Peyer's patch (tissue), 4 donors: Measurements from ENCODE around the gene ACER3.

Experiments used
- POLR2A ChIP-seq, 2 donors: fragments of 450-650 bp; IDR thresholded peaks; one replicate each; pipeline ENCODE4 v1.5.1; 2017; ENCODE audit warnings: antibody characterized with exemption in 2 of 2, mild to moderate bottlenecking in 2 of 2, moderate library complexity in 2 of 2
- TF ChIP-seq, protein P1 (sequence below), 6 experiments: fragments of 450-650 bp in 4 of 6; fragments of 200-600 bp in 2 of 6; sonication (generic) in 1 of 6; IDR thresholded peaks; one replicate each; pipeline ENCODE4 v1.5.1; 2017 to 2019; ENCODE audit warnings: antibody characterized with exemption in 6 of 6, mild to moderate bottlenecking in 3 of 6, moderate library complexity in 1 of 6

- TF ChIP-seq, protein P1, sequence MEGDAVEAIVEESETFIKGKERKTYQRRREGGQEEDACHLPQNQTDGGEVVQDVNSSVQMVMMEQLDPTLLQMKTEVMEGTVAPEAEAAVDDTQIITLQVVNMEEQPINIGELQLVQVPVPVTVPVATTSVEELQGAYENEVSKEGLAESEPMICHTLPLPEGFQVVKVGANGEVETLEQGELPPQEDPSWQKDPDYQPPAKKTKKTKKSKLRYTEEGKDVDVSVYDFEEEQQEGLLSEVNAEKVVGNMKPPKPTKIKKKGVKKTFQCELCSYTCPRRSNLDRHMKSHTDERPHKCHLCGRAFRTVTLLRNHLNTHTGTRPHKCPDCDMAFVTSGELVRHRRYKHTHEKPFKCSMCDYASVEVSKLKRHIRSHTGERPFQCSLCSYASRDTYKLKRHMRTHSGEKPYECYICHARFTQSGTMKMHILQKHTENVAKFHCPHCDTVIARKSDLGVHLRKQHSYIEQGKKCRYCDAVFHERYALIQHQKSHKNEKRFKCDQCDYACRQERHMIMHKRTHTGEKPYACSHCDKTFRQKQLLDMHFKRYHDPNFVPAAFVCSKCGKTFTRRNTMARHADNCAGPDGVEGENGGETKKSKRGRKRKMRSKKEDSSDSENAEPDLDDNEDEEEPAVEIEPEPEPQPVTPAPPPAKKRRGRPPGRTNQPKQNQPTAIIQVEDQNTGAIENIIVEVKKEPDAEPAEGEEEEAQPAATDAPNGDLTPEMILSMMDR (IDR thresholded peaks at IDR 0.05): no peak
- TF ChIP-seq POLR2A (IDR thresholded peaks at IDR 0.05): no peak
These were observed 208.7 kb downstream of the ACER3 start for GRCh38 chr11:77069336-77069968.
